ENCODE data around the gene P2RX6.

Gene P2RX6

GRCh38 chr22:21015466-21016006 is 571 bp downstream of the P2RX6 start:
- no peak for DNase-seq

- no peak for DNase-seq
These were observed 1.9 kb downstream of the P2RX6 start for GRCh38 chr22:21016644-21017420.

- DNase-seq: no peak
These were observed 3.3 kb downstream of the P2RX6 start for GRCh38 chr22:21018314-21018713.

- DNase-seq: no peak
These were observed 6.0 kb downstream of the P2RX6 start for GRCh38 chr22:21020802-21021429.

- no peak for DNase-seq
These were observed 7.5 kb downstream of the P2RX6 start for GRCh38 chr22:21022507-21022906.

GRCh38 chr22:21022955-21023614 is 8.1 kb downstream of the P2RX6 start:
- no peak for DNase-seq

GRCh38 chr22:21025266-21025665 is 10.3 kb downstream of the P2RX6 start:
- DNase-seq: no peak

GRCh38 chr22:21025763-21026755 is 11.1 kb downstream of the P2RX6 start:
- no peak for DNase-seq

- no peak for DNase-seq
These were observed 12.1 kb downstream of the P2RX6 start for GRCh38 chr22:21026783-21027692.

GRCh38 chr22:21028277-21029251 is 13.6 kb downstream of the P2RX6 start:
- DNase-seq: no peak

- DNase-seq: no peak
These were observed 14.6 kb downstream of the P2RX6 start for GRCh38 chr22:21029486-21030025.

GRCh38 chr22:21030032-21030431 is 15.1 kb downstream of the P2RX6 start:
- DNase-seq: no peak

GRCh38 chr22:21030621-21031544 is 15.9 kb downstream of the P2RX6 start:
- no peak for DNase-seq

- no peak for DNase-seq
These were observed 16.6 kb downstream of the P2RX6 start for GRCh38 chr22:21031545-21032036.

- DNase-seq: no peak
These were observed 17.3 kb downstream of the P2RX6 start, which contains the start of gene SLC7A4 for GRCh38 chr22:21032037-21032867. Gene SLC7A4 (minus strand): TSS chr22:21032561. CDS start chr22:21031812, 749 bp downstream.

GRCh38 chr22:21032868-21033688 is 18.1 kb downstream of the P2RX6 start:
- DNase-seq: no peak
